Measurements from ENCODE around the gene KRT36.

Gene KRT36

DNA sequence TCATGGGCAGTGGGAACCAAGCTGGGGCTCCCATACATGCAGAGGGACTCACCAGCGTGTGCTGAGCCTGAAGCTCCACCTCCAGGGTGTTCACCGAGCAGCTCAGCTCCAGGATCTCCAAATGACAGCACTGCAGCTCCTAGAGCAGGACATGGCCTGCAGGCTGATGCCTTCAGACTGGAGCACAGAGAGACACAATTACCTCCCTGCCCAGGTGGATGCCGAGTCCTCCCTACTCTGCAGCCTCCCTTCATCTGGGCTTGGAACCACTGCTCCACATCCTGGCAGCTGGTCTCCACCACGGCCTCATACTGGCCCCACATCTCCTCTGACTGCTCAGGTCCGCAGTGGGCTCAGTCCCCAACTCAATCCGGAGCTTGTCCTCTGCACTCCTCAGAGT, 40.7 kb downstream of the KRT36 start:
- no peak overlapping the region for H3K4me3 ChIP-seq (ENCODE audit: low read length)
- no peak for DNase-seq (ENCODE audit: low read depth)
- TF ChIP-seq, protein P1, sequence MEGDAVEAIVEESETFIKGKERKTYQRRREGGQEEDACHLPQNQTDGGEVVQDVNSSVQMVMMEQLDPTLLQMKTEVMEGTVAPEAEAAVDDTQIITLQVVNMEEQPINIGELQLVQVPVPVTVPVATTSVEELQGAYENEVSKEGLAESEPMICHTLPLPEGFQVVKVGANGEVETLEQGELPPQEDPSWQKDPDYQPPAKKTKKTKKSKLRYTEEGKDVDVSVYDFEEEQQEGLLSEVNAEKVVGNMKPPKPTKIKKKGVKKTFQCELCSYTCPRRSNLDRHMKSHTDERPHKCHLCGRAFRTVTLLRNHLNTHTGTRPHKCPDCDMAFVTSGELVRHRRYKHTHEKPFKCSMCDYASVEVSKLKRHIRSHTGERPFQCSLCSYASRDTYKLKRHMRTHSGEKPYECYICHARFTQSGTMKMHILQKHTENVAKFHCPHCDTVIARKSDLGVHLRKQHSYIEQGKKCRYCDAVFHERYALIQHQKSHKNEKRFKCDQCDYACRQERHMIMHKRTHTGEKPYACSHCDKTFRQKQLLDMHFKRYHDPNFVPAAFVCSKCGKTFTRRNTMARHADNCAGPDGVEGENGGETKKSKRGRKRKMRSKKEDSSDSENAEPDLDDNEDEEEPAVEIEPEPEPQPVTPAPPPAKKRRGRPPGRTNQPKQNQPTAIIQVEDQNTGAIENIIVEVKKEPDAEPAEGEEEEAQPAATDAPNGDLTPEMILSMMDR (conservative IDR thresholded peaks at IDR 0.05; ENCODE audit: low read depth, low read length), result no peak

DNA sequence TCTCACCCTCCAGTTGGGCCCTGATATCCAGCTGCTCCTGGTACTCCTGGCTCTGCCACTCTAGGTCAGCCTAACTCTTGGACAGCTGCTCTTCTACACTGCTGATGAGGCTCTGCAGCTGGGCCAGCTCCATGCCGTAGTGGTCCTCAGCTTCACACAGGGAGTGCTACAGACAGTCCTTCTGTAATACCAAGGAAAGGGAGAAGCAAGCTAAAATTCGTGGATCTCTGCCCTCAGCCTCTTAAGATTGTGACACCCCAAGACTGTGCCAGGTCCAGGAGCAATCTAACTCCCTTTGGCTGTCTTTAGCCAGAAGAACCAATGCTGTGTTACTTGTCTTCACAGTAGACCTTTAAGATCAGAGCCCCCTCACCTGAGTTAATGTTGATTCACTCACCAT, 41.2 kb downstream of the KRT36 start:
- TF ChIP-seq, protein P1 (conservative IDR thresholded peaks at IDR 0.05; ENCODE audit: low read depth, low read length), result no peak
- no peak overlapping the region for H3K4me3 ChIP-seq (ENCODE audit: low read length)
- DNase-seq (ENCODE audit: low read depth), result no peak

DNA sequence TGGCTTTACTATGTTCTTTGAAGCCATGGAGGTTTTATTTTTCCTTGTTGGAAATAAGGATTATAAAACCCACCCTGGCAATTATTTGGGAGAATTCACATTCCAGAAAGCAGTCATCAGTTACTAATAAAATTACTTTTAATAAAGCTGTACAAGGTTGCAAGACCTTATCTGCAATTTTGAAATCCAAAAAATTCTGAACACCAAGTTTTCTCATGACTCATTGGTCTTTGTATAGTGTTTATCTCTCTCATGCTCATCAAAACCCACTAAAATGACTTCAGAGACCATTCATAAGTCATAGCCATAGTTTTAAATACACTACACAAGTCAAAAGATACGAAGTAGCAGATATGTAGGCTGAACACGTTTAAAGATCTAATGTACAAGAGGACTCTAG, 42.9 kb downstream of the KRT36 start:
- no peak overlapping the region for H3K4me3 ChIP-seq (ENCODE audit: low read length)
- TF ChIP-seq, protein P1 (conservative IDR thresholded peaks at IDR 0.05; ENCODE audit: low read depth, low read length), result no peak
- no peak for DNase-seq (ENCODE audit: low read depth)

DNA sequence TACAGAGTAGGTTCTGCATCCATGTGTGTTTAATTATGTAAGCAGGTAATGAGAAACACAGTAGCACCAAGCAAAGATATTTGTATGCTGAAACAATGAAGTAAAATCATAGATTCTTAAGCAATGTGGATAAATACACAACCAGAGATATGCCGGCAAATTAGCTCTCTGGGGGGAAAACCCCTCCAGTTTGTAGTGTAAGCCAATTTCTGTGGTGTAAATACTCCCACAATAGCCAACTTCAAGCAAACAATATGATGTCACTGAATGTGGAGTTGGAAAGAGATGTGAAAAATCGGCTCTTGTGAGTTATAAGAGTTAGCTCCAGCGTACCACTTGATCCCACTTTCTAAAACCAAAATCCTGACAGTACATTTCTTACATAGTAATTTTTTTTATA, 45.1 kb downstream of the KRT36 start:
- no peak overlapping the region for H3K4me3 ChIP-seq (ENCODE audit: low read length)
- TF ChIP-seq, protein P1 (conservative IDR thresholded peaks at IDR 0.05; ENCODE audit: low read depth, low read length), result no peak
- no peak for DNase-seq (ENCODE audit: low read depth)

DNA sequence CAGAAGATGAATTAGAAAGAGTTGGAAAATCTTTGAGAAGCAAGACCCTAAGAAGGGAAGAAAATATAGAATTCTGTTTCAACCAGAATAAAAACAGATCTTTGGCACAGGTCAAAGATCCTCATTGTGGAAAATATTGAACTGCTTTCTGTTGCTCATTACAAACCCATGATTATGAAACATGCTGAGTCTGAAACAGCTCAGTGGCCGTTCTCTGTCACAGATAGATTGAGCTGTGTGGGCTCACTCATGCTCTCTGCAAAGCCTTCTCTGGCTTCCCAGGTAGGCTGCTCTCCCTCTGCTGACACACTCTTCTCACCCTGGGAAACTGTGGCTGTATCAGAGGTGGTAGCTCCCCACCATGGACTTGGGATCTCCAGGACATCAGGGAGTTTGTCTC, 45.5 kb downstream of the KRT36 start:
- no peak overlapping the region for H3K4me3 ChIP-seq (ENCODE audit: low read length)
- DNase-seq (ENCODE audit: low read depth), result no peak
- TF ChIP-seq, protein P1 (conservative IDR thresholded peaks at IDR 0.05; ENCODE audit: low read depth, low read length), result no peak

DNA sequence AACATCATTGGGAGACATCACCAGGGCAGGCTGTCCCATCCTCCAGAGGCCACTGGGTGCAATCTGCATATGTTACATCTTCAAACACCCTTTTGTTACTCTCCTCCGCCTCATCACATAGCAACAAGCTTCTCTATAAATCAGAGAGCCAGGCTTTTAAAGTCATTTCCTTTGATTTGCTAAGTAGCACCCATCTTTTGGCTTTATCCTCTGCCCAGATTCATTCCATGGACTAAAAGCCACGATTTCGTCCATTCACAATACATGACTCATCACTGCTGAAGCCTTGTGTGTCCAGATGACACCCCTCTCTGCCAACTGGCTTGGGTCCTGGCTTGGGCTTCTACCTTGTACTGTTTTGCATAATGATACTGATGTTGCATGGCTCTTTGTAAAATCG, 47.0 kb downstream of the KRT36 start:
- DNase-seq (ENCODE audit: low read depth), result no peak

DNA sequence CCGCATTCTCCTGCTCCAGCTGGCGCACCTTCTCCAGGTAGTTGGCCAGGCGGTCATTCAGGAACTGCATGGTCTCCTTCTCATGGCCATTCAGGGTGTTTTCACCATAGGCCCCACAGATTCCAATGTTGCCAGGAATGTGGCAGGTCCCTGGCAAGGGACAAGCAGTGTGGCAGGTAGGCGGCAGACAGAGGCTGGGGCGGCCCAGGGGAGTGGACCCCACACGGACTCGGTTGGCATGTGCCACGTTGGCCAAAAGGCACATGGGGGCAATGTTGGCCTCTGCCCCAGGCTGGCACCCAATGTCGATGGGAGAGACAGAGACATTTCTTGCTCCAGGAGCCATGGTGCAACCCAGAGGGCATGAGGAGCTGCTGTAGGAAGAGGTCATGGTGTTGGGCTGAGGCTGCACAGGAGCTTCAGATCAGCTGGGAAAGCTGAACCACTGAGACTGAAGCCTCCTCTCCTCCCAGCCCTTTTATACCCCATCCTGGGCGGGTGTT, 49.1 kb downstream of the KRT36 start, which contains the start of gene KRT38:
KRT38 (minus strand) TSS at position 453 of the 503 bp plus-strand sequence; CDS start at position 391, 62 bp downstream.
- no peak for DNase-seq (ENCODE audit: low read depth)
- TF ChIP-seq, protein P1 (conservative IDR thresholded peaks at IDR 0.05; ENCODE audit: low read depth, low read length), result no peak
- no peak within 1 kb of the TSS for H3K4me3 ChIP-seq (ENCODE audit: low read length)

More for the DNA sequence above, 47.0 kb downstream of the KRT36 start:
- TF ChIP-seq, protein P1 (conservative IDR thresholded peaks at IDR 0.05; ENCODE audit: low read depth, low read length), result no peak
- H3K4me3 ChIP-seq (ENCODE audit: low read length), result no peak overlapping the region

Data from retinal pigment epithelial cell (primary cell).